GM10847 (cell line): ENCODE results near the gene SIK2.

Source experiments
- POLR2A ChIP-seq: IDR thresholded peaks from 2 replicates; pipeline ENCODE4 v1.6.1; 2011; ENCODE audit not compliant: insufficient read length; ENCODE audit errors: extremely low read depth

SIK2 gene

DNA sequence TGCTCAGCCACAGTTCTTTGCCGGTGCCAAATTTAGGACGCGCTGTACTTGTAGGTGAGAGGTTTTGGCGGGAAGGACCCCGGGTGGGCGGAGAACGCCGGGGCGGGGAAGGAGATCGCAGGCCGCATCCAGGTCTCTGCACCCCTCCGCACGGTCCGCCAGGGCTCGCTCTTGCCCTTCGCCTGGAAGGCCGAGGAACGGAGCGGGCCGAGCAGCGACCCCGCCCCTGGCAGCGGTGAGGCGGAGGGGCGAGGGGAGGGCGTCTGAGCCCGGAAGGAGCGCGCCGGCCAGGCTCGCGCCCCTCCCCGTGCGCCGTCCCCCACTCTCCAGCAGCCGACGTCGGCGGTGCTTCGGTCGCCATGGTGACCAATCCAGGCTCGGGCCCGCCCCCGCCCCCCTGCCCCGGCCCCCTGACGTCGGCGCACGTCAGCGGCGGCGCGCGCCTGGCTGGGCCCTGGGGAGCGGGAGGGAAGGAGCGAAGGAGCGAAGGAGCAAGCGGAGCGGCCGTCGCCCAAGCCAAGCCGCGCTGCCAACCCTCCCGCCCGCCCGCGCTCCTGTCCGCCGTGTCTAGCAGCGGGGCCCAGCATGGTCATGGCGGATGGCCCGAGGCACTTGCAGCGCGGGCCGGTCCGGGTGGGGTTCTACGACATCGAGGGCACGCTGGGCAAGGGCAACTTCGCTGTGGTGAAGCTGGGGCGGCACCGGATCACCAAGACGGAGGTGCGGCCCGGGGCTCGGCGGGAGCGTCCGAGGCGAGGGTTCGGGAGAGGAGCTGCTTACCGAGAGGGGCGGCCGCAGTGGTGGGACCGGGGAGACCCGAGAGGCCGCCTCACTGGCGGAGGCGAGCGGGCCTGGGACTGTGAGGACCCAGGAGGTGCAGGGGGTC lies at the start of gene SIK2:
Gene SIK2 (plus strand): TSS at position 471 of the 886 bp plus-strand sequence. CDS start 115 bp downstream, at position 586.
- no peak for TF ChIP-seq POLR2A

- no peak for TF ChIP-seq POLR2A
Observed at GRCh38 chr11:111554532-111554931, 47.7 kb upstream of the SIK2 start.

DNA sequence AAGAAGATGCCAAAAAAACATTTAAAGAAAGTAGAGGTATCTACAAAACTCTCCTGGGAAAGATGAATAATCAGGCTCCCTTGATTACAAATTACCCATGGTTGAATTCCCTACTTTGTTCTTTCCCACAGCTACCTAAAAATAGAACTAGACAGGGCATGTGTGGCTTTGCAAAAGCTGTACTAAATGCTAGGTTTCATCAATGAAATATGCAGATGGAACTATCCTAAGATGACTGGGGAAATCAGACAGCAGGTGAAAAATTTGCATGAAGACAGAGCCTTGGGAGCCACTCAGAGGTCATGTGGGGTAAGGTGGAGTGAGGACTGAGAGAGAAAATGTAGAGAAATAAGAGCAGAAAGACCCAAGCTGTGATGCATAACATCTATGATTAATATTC lies 47.0 kb upstream of the SIK2 start:
- TF ChIP-seq POLR2A: no peak

DNA sequence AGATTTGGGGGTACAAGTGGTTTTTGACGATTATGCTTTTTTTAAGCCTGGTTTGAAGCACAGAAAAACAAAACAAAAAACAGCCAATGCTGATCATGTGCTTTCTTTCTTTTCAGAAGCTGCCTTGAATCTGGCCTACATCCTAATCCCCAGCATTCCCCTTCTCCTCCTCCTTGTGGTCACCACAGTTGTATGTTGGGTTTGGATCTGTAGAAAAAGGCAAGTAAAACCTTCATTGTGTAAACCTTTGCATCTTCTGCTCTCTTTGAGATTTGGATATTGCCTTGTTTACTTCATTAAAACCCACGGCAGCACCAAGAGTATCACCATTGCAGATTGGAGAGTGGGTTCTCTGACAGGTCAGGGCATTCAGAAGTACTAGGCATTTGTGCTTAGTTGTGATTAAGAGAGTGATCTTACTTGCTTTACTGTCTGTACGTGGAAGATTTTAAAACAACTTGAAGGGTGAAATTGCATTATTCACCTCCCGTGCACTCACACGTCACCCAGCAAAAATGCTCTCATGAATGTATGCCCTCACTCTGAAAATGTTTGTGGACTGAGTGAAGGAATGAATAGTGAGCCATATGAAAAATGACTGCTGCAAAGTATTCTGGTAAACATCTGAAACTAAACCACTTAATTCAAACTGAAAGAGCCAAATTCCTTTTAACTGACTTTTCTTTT lies 44.7 kb upstream of the SIK2 start:
- no peak for TF ChIP-seq POLR2A

- TF ChIP-seq POLR2A: no peak
Observed at GRCh38 chr11:111559800-111560464, 42.3 kb upstream of the SIK2 start.

- TF ChIP-seq POLR2A: no peak
Observed at GRCh38 chr11:111560800-111561199, 41.4 kb upstream of the SIK2 start.

- TF ChIP-seq POLR2A: no peak
Observed at GRCh38 chr11:111561306-111561705, 40.9 kb upstream of the SIK2 start.

- no peak for TF ChIP-seq POLR2A
Observed at GRCh38 chr11:111561791-111562325, 40.4 kb upstream of the SIK2 start.

DNA sequence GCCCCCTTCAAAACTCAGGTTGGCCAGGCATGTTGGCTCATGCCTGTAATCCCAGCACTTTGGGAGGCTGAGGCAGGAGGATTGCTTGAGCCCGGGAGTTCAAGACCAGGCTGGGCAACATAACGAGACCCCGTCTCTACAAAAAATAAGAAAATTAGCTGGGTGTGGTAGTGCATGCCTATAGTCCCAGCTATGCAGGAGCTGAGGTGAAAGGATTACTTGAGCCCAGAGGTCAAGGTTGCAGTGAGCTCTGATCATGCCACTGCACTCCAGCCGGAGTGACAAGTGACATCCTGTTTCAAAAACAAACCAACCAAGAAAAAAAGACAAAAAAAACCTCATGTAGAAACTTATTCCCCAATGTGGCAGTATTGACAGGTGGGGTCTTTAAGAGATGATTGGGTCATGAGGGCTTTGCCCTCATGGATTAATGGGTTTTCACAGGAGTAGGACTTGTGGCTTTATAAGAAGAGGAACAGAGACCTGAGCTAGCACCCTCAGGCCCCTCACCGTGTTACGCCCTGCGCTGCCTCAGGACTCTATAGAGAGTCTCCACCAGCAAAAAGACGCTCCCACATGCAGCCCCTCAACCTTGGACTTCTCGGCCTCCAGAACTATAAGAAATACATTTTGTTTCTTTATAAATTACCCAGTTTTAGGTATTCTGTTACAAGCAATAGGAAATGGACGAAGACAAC lies 39.4 kb upstream of the SIK2 start:
- no peak for TF ChIP-seq POLR2A

GRCh38 chr11:111565114-111565720 lies 37.0 kb upstream of the SIK2 start:
- no peak for TF ChIP-seq POLR2A

DNA sequence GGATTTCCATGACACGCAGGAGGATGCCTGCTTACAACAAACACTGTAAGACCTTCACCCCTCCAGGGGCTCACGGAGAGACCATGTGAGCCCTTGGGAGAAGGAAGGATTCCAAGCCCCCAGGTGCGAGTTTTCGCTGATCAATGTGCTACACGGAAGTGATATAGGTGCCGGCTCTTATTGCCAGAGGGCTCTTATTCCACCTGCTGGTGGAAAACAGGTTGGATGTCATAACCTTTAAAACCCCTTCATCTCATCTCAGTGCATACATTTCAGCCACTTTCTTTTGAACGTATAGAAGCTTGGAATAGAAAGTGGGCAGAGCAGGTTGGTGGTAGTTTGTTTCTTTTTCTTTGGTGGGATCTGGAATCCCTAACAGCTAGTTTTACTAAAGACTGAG lies 35.9 kb upstream of the SIK2 start:
- TF ChIP-seq POLR2A: no peak

GRCh38 chr11:111569476-111569875 lies 32.8 kb upstream of the SIK2 start:
- TF ChIP-seq POLR2A: no peak

DNA sequence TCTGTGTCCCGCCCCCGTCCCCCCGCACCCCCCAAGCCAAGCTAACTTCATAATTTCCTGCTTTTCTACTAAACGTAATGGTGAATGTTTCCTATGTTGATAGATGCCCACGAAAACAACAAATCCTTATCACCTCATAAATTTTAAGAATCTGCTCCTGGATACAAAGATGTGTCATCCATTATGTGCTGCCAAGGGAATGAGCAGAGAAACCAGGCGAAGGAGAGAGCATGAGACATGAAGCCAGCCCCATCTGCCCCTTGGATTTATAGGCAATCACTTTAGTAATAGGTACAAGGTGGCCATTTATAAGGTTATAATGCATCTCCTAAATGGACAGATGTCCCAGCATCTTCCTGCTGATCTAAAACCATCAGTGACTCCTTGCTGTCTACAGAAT lies 31.5 kb upstream of the SIK2 start:
- no peak for TF ChIP-seq POLR2A

- TF ChIP-seq POLR2A: no peak
Observed at GRCh38 chr11:111571829-111572501, 30.3 kb upstream of the SIK2 start.
